MM.1S (cell line): Measurements from ENCODE around the gene CORO2A.

Experiments used
- EZH2 ChIP-seq: fragments of 300-600 bp; sonication (generic); optimal IDR thresholded peaks from 2 replicates; pipeline ENCODE3; 2017; ENCODE audit warnings: low read depth, mild to moderate bottlenecking, antibody characterized with exemption, low read length, mixed read lengths
- EZH2phosphoT487 ChIP-seq: fragments of 300-600 bp; sonication (generic); IDR thresholded peaks from 2 replicates; pipeline ENCODE4 v1.6.1; 2018; ENCODE audit warnings: antibody characterized with exemption, low read length
- TF ChIP-seq, protein P1 (sequence below): fragments of 300-600 bp; sonication (generic); IDR thresholded peaks from 2 replicates; pipeline ENCODE4 v1.5.1; 2016; ENCODE audit warnings: antibody characterized with exemption, low read length, mixed read lengths

- TF ChIP-seq, protein P1, sequence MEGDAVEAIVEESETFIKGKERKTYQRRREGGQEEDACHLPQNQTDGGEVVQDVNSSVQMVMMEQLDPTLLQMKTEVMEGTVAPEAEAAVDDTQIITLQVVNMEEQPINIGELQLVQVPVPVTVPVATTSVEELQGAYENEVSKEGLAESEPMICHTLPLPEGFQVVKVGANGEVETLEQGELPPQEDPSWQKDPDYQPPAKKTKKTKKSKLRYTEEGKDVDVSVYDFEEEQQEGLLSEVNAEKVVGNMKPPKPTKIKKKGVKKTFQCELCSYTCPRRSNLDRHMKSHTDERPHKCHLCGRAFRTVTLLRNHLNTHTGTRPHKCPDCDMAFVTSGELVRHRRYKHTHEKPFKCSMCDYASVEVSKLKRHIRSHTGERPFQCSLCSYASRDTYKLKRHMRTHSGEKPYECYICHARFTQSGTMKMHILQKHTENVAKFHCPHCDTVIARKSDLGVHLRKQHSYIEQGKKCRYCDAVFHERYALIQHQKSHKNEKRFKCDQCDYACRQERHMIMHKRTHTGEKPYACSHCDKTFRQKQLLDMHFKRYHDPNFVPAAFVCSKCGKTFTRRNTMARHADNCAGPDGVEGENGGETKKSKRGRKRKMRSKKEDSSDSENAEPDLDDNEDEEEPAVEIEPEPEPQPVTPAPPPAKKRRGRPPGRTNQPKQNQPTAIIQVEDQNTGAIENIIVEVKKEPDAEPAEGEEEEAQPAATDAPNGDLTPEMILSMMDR: no peak
- no peak for TF ChIP-seq EZH2
- TF ChIP-seq EZH2phosphoT487: no peak
Measured at GRCh38 chr9:98175028-98175569, 17.3 kb downstream of the CORO2A start.
